Measurements from ENCODE around the gene AGRN.
"Not testable (repeated sequence)": the region's sequence is repeated elsewhere in the genome, so short reads cannot be mapped to it uniquely, and the experiment has no call there.

The AGRN gene

DNA sequence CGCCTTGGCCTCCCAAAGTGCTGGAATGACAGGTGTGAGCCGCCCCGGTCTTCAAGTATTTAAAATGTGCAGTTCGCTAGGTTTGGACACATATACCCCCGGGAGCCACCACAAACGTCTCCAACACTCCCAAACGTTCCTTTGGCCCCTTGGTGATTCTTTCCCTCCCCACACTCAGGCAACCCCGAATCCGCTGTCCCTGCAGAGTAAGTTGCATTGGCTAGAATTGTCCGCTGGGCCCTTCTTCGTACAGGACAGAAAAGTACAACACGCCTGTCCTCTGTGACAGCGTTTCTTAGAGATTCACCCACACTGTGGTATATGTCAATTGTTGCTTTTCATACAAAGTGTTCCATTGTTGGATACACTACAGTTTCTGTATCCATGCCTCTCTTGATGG, 34.8 kb upstream of the AGRN start:
- TF ChIP-seq, protein P1, sequence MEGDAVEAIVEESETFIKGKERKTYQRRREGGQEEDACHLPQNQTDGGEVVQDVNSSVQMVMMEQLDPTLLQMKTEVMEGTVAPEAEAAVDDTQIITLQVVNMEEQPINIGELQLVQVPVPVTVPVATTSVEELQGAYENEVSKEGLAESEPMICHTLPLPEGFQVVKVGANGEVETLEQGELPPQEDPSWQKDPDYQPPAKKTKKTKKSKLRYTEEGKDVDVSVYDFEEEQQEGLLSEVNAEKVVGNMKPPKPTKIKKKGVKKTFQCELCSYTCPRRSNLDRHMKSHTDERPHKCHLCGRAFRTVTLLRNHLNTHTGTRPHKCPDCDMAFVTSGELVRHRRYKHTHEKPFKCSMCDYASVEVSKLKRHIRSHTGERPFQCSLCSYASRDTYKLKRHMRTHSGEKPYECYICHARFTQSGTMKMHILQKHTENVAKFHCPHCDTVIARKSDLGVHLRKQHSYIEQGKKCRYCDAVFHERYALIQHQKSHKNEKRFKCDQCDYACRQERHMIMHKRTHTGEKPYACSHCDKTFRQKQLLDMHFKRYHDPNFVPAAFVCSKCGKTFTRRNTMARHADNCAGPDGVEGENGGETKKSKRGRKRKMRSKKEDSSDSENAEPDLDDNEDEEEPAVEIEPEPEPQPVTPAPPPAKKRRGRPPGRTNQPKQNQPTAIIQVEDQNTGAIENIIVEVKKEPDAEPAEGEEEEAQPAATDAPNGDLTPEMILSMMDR (IDR thresholded peaks at IDR 0.05): no peak
- H3K9me3 ChIP-seq (ENCODE audit: control insufficient read depth, low read length): no peaks in the 10 kb centered on the region
- H2AFZ ChIP-seq: no peak overlapping the region
- no peaks in the 10 kb centered on the region for H3K79me2 ChIP-seq
- H3K9ac ChIP-seq: no peak overlapping the region
- no peak overlapping the region for H3K4me2 ChIP-seq (ENCODE audit: low read length)
- H3K27me3 ChIP-seq (ENCODE audit: control insufficient read depth, insufficient read depth, low read length): no peaks in the 10 kb centered on the region
- H3K4me3 ChIP-seq (ENCODE audit: low read depth, low read length): no peak overlapping the region
- H3K4me1 ChIP-seq: no peaks in the 10 kb centered on the region
- no peak overlapping the region for H3K27ac ChIP-seq
- no peaks in the 10 kb centered on the region for H3K36me3 ChIP-seq (ENCODE audit: control insufficient read depth, insufficient read depth, low read length)

GRCh38 chr1:988061-988460, 31.9 kb upstream of the AGRN start:
- H3K27me3 ChIP-seq (ENCODE audit: control insufficient read depth, insufficient read depth, low read length); H2AFZ ChIP-seq; H3K9me3 ChIP-seq (ENCODE audit: control insufficient read depth, low read length); H3K4me2 ChIP-seq (ENCODE audit: low read length); H3K79me2 ChIP-seq; H3K27ac ChIP-seq; H3K9ac ChIP-seq; H3K4me1 ChIP-seq; H3K36me3 ChIP-seq (ENCODE audit: control insufficient read depth, insufficient read depth, low read length); H3K4me3 ChIP-seq (ENCODE audit: low read depth, low read length): not testable (repeated sequence)

- not testable (repeated sequence) for H3K4me2 ChIP-seq (ENCODE audit: low read length); H3K79me2 ChIP-seq; H3K9me3 ChIP-seq (ENCODE audit: control insufficient read depth, low read length); H3K4me1 ChIP-seq; H3K27me3 ChIP-seq (ENCODE audit: control insufficient read depth, insufficient read depth, low read length); H3K9ac ChIP-seq; H2AFZ ChIP-seq; H3K27ac ChIP-seq; H3K36me3 ChIP-seq (ENCODE audit: control insufficient read depth, insufficient read depth, low read length); H3K4me3 ChIP-seq (ENCODE audit: low read depth, low read length)
Observed at GRCh38 chr1:991275-991674, 28.6 kb upstream of the AGRN start.

- Histone ChIP-seq H3K9me3 (ENCODE audit: control insufficient read depth, low read length) (no peaks in the 10 kb centered on the region), H3K4me1 (no peaks in the 10 kb centered on the region), H3K9ac (no peak overlapping the region), H3K4me2 (ENCODE audit: low read length) (no peak overlapping the region), H3K79me2 (no peaks in the 10 kb centered on the region), H3K4me3 (ENCODE audit: low read depth, low read length) (no peak overlapping the region), H3K36me3 (ENCODE audit: control insufficient read depth, insufficient read depth, low read length) (no peaks in the 10 kb centered on the region), H3K27me3 (ENCODE audit: control insufficient read depth, insufficient read depth, low read length) (no peaks in the 10 kb centered on the region), H2AFZ (no peak overlapping the region), H3K27ac (no peak overlapping the region)
- TF ChIP-seq, protein P1 (IDR thresholded peaks at IDR 0.05): no peak
Observed at GRCh38 chr1:991895-992294, 28.0 kb upstream of the AGRN start.

DNA sequence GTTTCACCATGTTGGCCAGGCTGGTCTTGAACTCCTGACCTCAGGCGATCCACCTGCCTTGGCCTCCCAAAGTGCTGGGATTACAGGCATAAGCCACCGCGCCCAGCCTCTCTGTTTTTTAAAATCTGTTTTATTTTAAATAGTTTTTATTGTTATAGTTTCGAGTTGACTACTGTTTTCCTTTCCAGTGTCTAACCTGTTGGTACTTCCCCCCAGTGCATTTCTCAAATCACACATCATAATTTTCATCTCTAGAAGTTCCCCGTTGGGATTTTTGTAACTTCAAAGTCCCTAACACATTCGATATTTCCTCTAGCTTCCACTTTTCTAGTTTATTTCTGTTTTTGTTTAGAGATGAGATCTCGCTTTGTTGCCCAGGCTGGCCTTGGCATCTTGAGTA, 27.6 kb upstream of the AGRN start:
- no peaks in the 10 kb centered on the region for H3K79me2 ChIP-seq
- no peaks in the 10 kb centered on the region for H3K4me1 ChIP-seq
- TF ChIP-seq, protein P1 (IDR thresholded peaks at IDR 0.05): no peak
- no peak overlapping the region for H2AFZ ChIP-seq
- H3K36me3 ChIP-seq (ENCODE audit: control insufficient read depth, insufficient read depth, low read length): no peaks in the 10 kb centered on the region
- no peak overlapping the region for H3K27ac ChIP-seq
- H3K4me3 ChIP-seq (ENCODE audit: low read depth, low read length): no peak overlapping the region
- no peaks in the 10 kb centered on the region for H3K27me3 ChIP-seq (ENCODE audit: control insufficient read depth, insufficient read depth, low read length)
- H3K9me3 ChIP-seq (ENCODE audit: control insufficient read depth, low read length): no peaks in the 10 kb centered on the region
- no peak overlapping the region for H3K4me2 ChIP-seq (ENCODE audit: low read length)
- H3K9ac ChIP-seq: no peak overlapping the region

GRCh38 chr1:993379-993995, 26.4 kb upstream of the AGRN start:
- Histone ChIP-seq H3K9me3 (ENCODE audit: control insufficient read depth, low read length) (no peaks in the 10 kb centered on the region), H3K4me1 (no peaks in the 10 kb centered on the region), H2AFZ (no peak overlapping the region), H3K79me2 (no peaks in the 10 kb centered on the region), H3K27me3 (ENCODE audit: control insufficient read depth, insufficient read depth, low read length) (no peaks in the 10 kb centered on the region), H3K9ac (no peak overlapping the region), H3K4me3 (ENCODE audit: low read depth, low read length) (no peak overlapping the region), H3K4me2 (ENCODE audit: low read length) (no peak overlapping the region), H3K36me3 (ENCODE audit: control insufficient read depth, insufficient read depth, low read length) (no peaks in the 10 kb centered on the region), H3K27ac (no peak overlapping the region)
- TF ChIP-seq, protein P1 (IDR thresholded peaks at IDR 0.05): no peak

DNA sequence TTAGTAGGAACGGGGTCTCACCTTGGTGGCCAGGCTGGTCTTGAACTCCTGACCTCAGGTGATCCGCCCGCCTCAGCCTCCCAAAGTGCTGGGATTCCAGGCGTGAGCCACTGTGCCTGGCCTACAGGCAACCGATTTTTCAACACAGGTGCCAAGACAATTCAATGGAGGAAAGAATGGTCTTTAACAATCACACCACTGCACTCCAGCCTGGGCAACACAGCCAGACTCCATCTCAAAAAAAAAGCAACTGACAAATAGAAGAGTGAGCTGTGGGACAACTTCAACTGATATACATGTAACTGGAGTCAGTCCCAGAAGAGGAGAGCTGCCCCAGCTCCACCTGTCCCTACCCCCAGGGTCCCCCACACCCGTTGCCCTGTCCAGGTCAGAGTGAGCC, 25.4 kb upstream of the AGRN start:
- not testable (repeated sequence) for H3K9me3 ChIP-seq (ENCODE audit: control insufficient read depth, low read length); H3K79me2 ChIP-seq; H3K9ac ChIP-seq; H3K36me3 ChIP-seq (ENCODE audit: control insufficient read depth, insufficient read depth, low read length); H3K4me3 ChIP-seq (ENCODE audit: low read depth, low read length); H3K27ac ChIP-seq; H3K4me1 ChIP-seq; H3K27me3 ChIP-seq (ENCODE audit: control insufficient read depth, insufficient read depth, low read length); H3K4me2 ChIP-seq (ENCODE audit: low read length); H2AFZ ChIP-seq

All from parathyroid adenoma (tissue), 2 donors.